ENCODE results near the gene ANP32B.

DNA sequence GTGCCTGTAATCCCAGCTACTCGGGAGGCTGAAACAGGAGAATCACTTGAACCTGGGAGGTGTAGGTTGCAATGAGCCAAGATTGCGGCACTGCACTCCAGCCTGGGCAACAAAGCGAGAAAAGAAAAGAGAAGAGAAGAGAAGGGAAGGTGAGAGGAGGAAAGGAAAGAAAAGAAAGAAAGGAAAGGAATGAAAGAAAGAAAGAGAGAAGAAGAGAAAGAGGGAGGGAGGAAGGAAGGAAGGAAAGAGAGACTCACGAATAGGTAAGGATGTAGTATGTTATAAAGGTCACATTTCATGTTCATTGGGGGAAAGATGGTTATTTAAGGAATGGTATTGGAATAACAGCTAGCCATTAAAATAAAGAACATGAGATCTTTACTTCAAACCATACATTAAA lies 10.4 kb upstream of the ANP32B start:
- TF ChIP-seq POLR2AphosphoS5 (IDR thresholded peaks at IDR 0.05; ENCODE audit: low read depth, low read length) (no peak), POLR2A (IDR thresholded peaks at IDR 0.05; ENCODE audit: low read depth, low read length) (no peak), TAF1 (IDR thresholded peaks at IDR 0.05; ENCODE audit: borderline replicate concordance, low read depth, low read length) (no peak)
